Transverse colon (tissue), 4 donors: ENCODE results near the gene VSTM4.

Source experiments
- EP300 ChIP-seq: sonication (generic); formaldehyde crosslinking; IDR thresholded peaks from one replicate; pipeline ENCODE4 v1.6.1; 2017; ENCODE audit warnings: antibody characterized with exemption, low read depth
- POLR2AphosphoS5 ChIP-seq, 3 donors: sonication (generic); formaldehyde crosslinking; IDR thresholded peaks; one replicate each; pipeline ENCODE4 v1.6.1; 2016; ENCODE audit warnings: antibody characterized with exemption in 3 of 3
- TF ChIP-seq, protein P1 (sequence below), 5 experiments: fragments of 200-600 bp in 3 of 5; fragments of 450-650 bp in 2 of 5; sonication (generic) in 3 of 5; IDR thresholded peaks; 1 replicate in 2 of 5; 2 replicates in 3 of 5; pipeline ENCODE4 v1.5.1; 2016 to 2017; ENCODE audit warnings: antibody characterized with exemption in 5 of 5, inconsistent platforms in 3 of 5, mild to moderate bottlenecking in 2 of 5, moderate library complexity in 1 of 5

DNA sequence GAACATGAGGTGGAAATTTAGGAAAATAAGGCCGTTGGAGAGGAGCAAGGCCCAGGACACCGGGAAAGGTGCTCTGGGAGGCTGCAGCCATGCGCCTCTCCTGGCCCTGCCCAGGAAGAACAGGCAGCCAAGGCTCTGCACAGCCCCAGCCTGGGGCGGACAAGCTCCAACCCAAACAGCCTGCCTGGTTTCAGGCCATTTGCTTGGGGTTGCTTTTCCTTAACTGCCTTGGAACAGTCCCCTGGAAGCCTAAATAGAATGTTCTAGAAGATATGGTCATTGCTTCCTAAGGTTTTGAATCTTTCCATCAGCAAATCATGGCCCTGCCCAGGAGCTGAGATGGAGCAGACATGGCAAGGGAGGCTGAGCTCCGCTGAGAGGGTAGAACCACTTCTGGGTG is 11.0 kb downstream of the VSTM4 start:
- TF ChIP-seq EP300, result no peak
- TF ChIP-seq, protein P1, sequence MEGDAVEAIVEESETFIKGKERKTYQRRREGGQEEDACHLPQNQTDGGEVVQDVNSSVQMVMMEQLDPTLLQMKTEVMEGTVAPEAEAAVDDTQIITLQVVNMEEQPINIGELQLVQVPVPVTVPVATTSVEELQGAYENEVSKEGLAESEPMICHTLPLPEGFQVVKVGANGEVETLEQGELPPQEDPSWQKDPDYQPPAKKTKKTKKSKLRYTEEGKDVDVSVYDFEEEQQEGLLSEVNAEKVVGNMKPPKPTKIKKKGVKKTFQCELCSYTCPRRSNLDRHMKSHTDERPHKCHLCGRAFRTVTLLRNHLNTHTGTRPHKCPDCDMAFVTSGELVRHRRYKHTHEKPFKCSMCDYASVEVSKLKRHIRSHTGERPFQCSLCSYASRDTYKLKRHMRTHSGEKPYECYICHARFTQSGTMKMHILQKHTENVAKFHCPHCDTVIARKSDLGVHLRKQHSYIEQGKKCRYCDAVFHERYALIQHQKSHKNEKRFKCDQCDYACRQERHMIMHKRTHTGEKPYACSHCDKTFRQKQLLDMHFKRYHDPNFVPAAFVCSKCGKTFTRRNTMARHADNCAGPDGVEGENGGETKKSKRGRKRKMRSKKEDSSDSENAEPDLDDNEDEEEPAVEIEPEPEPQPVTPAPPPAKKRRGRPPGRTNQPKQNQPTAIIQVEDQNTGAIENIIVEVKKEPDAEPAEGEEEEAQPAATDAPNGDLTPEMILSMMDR (IDR thresholded peaks at IDR 0.05), result no peak
- no peak for TF ChIP-seq POLR2AphosphoS5 (IDR thresholded peaks at IDR 0.05)
